GM19099 (cell line): Measurements from ENCODE around the gene TNIP3.

Source experiments
- POLR2A ChIP-seq: IDR thresholded peaks from 3 replicates; pipeline ENCODE4 v1.6.1; 2011; ENCODE audit warnings: low read depth; ENCODE audit not compliant: insufficient read length; ENCODE audit errors: extremely low read depth

TNIP3 gene

DNA sequence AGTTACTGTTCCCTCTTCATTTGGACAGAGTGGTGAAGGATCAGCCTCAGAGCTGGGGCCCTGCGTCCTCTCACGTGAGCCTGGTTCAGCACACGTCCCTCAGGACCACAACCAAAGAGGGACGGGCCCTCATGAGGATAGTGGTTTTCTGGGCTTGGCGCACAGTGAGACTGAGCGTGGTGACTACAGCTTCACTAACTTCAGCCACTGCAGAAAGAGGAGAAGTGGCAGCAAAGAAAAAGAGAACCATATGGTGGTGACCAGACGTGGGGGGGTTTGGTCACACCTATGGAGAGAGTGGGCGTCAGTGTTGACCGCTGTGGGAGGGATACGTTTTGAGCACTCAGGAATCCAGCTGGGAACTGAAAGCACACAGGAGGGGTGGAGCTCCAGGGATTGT, 21.8 kb upstream of the TNIP3 start:
- TF ChIP-seq POLR2A = no peak

DNA sequence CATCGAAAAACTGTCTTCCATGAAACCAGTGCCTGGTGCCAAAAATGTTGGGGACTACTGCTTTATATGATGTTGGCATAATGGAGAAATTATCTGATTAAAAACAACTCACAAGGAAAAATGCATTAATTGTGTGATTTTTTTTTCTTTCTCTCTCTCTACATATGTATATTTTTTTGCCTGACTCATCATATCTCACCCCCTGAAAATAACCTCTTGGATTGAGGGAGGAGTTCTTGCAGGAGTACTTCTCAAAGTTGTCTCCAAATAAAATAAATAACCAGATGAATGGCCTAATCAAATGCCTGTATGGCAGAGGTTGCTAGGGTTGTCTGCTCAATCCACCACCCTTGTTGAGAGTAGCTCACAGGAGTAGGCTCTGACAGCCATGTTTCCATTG, 19.9 kb upstream of the TNIP3 start:
- no peak for TF ChIP-seq POLR2A

DNA sequence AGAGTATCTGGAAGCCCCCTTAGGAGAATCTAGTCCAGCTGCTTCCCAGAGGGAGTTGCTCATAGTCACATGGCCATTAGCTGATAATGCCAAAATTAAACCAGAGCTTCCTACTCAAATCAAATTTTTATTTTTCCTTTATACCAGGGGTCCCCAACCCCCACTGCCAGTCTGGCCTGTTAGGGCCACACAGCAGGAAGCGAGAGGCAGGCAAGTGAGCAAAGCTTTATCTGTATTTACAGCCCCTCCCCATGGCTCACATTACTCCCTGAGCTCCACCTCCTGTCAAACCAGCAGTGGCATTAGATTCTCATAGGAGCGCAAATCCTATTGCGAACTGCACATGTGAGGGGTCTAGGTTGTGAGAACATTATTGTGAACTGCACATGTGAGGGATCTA, 19.2 kb upstream of the TNIP3 start:
- no peak for TF ChIP-seq POLR2A

DNA sequence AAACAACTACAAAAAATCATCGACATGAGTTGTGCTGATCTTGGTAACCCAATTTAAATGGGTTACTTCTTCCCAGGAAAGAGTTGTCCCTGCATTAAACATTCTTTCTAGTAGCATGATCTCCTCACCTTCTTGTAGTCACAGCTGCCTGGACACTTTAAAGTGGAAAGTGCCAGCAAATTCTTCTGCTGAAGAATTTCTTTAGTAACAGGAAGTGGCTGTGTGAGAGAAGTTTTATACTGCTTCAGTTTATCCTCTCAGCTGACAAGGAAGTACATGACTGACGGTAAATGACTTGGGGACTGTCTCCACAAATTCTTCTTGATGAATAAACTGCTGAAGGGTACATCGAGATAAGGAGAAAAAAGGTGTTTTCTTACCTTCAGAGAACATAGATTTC, 18.2 kb upstream of the TNIP3 start:
- no peak for TF ChIP-seq POLR2A

DNA sequence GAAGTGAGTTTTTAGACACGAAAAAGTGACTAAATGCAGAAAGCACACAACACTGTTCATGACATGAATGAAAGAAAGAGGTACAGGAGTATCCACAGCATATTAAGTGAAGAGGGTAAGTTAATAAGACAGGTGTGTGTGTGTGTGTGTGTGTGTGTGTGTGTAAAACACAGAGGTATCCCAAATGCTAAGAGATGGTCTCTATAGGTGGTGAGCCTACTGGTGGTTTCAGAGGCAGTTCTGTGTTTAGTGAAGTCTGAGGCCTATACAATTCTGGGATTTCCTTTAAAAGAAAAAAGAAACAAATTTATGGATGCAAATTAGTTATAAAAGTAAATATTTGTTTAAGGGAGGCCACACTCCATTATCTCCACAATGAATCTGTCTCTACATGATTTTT, 17.4 kb upstream of the TNIP3 start:
- no peak for TF ChIP-seq POLR2A

DNA sequence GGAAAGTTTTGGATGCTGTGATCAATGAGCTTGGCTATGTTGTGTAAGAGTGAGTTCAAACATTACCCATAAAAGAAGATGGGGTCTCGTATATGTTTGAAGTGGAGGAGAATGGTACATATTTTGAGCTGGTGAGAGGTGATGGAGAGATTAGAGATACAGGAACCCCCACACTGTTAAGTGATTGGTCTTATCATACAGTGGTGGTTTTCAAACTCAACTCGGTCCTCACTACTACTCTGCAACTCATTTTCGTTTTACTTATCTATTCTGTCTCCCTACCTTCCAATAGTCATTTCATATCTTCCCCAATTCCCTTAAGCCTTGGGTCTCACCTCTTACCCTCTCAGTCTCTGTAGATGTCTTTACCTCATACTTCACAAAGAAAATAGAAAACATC, 16.4 kb upstream of the TNIP3 start:
- TF ChIP-seq POLR2A = no peak

DNA sequence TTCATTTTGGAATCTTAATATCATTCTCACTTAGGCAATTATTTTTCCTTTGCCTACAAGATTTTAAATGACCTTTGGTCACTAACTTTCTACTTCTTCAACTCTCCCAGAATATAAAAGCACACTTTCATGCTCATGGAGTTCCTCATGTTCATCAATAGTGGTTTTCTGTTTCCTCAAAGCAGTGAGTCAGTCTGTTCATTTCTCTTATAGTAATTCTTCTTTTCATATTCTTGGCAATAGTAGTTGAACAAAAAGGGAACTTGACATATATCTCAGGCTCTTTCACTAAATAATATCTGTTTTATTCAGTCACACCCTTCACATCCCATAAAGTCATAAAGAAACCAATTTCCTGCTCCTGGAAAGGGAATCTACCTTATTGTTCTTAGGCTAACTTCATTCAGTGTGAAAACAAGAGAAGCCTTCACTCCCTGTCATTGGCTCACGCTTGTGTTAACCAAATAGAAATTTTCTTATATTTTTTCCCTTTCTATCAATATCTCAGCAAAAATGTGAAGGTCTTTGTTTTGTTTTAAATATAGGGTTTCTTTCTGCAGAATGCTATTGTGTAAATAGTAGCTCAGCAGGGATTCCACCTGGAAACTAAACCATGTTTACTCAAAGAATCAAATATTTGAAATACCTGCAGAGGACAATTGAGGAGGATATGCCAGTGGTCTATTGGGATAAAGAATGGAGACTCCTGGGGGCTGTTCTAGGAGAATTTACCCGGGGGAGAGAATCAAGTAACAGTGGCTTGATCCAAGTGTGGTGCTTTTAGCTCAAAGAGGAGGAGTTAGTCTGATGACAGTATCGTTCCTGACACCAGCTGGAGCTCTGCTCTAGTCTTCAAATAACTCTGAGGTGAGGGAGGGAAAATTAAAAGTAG, 13.4 kb upstream of the TNIP3 start:
- no peak for TF ChIP-seq POLR2A

DNA sequence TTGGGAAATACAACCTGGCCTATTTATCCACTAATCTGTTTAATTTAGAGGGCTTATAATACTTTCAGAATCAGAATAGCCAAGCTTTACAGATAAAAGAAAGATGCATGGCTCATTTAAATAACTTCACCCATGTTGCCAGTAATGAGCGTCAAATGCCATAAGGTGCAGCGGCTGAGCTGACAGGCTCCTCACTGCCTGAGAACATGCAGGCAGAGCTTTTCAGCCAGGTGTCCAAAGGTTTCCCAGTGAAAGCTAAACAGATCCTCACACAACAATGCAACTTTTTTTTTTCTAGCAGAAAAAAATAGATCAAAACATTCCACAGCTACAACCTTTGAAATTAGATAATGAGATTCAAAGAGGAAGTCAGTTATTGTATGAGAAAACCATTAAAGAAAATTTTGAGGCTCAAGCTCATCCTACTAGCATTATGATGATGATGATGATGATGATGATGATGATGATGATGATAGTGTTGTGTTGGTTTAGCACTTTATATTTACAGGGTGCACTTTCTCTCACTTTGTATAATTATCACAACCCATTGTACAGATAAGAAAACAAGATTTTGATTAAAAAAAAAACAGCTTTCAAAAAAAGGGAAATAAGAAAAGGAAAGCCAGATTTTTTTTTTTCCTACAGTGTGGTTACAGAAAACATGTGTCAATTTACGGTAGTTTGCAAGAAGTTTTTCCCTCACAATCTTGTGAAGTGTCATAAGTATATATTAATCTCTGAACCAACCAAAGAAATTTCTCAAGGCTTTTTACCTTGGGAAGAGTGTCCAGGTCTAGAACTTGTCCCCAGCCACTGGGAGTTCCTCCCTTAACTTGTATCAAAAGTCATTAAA, 12.2 kb upstream of the TNIP3 start:
- TF ChIP-seq POLR2A = no peak

DNA sequence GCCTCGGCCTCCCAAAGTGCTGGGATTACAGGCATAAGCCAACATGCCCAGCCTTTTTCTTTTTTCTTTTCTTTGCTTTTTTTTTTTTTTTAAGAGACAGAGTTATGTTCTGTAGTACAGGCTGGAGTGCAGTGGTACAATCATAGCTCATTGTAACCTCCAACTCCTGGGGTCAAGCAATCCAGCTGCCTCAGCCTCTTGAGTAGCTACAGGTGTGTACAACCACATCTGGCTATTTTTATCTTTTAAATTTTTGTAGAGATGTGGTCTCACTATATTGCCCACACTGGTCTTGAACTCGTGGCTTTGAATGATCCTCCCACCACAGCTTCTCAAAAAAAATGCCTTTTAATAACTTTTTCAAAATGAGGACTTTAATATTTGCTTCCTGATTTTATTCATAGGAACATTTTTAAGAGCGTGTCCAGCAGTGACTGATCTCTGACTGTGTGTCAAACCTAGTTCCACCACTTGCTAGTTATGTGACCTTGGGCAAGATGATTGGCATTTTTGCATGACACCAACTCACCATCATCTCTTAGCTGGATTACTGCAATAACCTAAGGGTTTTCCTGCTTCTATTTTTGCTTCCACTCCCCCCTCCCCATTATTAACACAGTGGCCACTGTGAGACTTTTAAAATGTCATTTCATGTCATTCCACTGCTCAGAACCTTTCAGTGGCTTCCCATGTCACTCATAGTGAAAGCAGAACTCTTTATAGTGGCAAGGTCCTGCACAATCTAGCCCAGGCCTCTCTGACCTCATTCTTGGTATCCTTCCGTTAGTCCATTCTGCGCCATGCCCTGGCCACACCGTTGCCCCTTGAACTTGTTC, 4.5 kb upstream of the TNIP3 start:
- no peak for TF ChIP-seq POLR2A

DNA sequence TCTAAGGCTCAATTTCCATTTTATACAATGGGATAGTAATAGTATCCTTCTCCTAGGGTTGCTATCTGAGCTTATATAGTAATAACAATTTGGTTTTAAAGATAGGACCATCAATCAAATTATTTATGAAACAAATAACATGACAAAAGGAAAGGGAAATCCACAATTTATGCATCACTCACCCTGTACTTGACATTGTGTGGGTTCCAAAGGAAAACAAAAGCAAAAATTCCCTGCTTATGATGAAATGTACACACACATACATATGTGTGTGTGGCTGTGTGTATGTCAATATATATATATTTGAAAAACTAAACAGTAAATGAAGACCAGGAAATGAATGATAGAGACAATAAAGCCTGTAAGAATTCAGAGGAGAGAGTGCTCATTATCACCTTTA, 2.9 kb upstream of the TNIP3 start:
- TF ChIP-seq POLR2A = no peak

DNA sequence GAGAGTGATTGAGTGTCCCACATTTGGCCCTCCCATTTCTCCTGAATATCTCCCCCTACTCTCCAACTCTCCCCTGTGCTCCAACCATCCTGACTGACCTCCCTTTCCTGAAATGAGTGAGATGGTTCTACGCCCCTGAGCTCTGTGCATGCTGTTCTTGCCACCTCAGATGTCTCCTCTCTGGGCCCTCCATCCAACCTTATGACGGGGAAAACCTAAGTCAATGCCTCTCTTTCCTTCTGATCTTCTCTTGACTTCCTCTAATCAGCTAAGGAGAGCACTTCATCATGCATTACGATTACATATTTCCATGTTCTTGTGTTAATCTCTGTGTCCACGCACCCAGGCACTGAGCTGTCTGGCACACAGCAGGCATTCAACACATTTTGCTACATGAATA, 1.1 kb upstream of the TNIP3 start:
- TF ChIP-seq POLR2A = no peak

DNA sequence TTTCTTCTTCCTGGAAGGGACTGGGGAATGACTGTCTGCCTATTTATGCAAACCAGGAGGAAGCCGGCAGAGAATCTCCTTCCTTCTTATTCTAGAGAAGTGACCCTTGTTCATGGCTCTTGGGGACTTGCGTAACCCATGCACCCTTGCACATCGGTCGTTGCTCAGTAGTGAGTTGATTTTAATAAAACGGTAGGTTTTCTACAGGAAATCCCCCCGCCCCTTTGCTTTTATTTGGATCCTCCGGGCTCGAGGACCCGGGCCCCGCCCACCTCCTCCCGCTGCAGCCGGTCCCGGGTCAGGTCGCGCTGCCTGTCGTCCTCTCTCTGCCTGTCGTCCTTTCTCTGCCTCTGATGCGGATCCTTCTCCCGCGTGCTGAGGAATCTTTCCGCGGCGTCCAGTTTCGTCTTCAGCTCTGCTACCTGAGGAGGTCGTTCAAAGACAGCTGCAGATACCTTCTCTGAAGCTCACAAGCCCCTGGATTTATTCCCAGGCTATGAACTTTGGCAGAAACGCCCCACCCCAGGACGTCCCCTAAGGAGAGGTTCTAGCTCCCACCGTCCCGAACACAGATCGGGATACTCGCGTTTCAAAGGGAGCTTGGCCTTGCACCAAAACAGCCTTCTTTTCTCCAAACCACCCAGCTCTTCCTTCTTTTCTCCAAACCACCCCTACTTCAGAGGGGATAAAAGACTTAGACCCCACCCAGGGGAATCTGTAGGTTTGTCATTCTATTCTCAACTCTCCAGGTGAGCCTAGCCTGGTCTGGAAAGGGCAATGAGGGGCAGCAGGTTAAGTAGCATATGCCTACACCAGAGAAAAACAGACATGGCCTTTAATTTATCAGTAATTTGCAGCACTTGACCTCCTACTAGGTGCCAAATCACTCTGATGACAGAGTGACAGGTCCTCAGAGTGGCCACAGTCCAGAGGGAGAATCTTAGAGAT, 7.0 kb downstream of the TNIP3 start:
- TF ChIP-seq POLR2A = no peak

DNA sequence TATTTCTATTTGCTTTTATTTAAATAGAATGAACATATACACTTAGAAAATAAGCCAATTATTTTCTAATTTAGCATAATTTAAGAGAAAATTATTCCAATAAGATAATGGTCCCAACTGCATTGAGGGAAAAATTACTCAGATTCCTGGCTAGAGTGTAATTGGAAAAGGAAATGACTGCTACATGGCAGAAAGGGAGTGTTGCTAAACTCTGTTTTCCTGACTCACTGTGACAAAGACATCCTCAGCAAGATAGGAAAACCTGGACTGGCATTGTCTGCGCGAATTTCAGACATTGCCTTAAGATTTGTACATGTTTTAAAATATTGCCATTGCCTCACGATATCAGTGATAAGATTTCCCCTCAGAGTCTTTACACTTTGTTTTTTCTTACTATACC, 8.2 kb downstream of the TNIP3 start:
- no peak for TF ChIP-seq POLR2A

DNA sequence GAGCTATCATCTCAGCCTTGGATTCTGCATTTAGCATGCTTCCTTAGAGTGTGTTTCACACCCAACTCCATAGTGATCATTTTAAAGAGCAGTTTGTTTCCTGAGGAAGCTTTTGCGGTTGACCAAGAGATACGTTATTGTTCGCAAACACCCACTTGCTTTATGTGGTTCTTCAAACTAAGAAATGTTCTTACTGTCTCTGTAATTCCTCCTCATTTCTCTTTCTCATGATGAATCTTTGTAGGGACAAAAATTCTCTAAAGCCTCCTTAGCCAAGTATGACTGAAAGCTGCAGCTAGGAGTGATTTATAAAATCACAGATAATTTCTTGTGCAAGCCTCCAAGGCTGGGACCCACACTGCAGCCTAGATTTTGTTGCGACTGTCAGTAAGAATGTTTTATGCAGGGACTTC, 10.0 kb downstream of the TNIP3 start:
- TF ChIP-seq POLR2A = no peak
